GM18520 (cell line): ENCODE results near the gene BLVRB.
A peak's percentile ranks its signal among the peaks of the same experiment; 100 is the strongest.
"Not testable (repeated sequence)": the region's sequence is repeated elsewhere in the genome, so short reads cannot be mapped to it uniquely, and the experiment has no call there.

Experiments
- ATAC-seq: cut with Tn5 transposase; IDR thresholded peaks from one replicate; pipeline ENCODE4 v1.9.1; 2021; ENCODE audit not compliant: unreplicated experiment

BLVRB gene

GRCh38 chr19:40452016-40452415 lies 13.5 kb downstream of the BLVRB start:
- ATAC-seq = no peak

DNA sequence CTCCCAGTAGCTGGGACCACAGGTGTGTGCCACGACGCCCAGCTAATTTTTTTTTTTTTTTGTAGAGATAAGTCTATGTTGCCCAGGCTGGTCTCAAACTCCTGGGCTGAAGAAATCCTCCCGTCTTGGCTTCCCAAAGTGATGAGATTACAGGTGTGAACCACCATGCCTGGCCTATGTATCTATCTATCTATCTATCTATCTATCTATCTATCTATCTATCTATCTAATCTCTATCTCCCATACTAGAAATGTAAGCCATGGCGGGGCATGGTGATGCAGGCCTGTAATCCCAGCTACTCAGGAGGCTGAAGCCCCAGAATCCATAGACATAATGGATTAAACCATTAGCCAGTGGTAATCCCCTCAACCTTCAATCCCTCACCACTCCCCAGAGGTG lies 14.9 kb downstream of the BLVRB start:
- ATAC-seq = no peak

- ATAC-seq = no peak
These were observed 16.0 kb downstream of the BLVRB start for GRCh38 chr19:40449506-40449905.

DNA sequence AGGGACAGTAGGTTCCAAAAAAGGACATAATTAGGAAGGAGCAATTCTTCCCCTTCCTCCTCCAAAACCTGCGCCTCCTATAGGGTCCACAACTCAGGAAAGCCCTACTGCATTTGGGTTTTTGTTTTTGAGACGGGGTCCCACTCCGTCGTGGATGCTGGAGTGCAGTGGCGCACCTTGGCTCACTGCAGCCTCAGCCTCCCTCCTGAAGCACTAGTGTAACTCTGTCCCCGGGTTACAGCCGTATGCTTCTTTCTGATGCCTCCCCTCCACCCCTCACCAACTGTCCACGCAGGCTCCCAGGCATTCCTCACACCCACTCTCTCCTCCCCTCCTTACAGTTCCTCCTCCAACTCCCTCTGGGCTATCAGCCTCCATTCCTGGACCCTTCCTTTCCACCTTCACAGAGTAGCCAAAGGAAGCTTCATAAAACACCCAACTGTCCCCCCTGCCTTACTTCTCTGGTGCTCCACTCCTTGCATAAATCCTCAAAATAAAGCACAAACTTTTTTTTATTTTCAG lies 19.2 kb downstream of the BLVRB start:
- ATAC-seq = no peak

- ATAC-seq = no peak
These were observed 19.7 kb downstream of the BLVRB start for GRCh38 chr19:40445780-40446262.

- ATAC-seq = no peak
These were observed 20.7 kb downstream of the BLVRB start for GRCh38 chr19:40444825-40445312.

GRCh38 chr19:40444000-40444824 lies 21.3 kb downstream of the BLVRB start, which contains the start of gene SERTAD3:
SERTAD3 (minus strand) TSS chr19:40444335; CDS start chr19:40442080, 2,255 bp downstream.
- ATAC-seq = peak; percentile 54

- ATAC-seq = peak; percentile 63
These were observed 22.2 kb downstream of the BLVRB start for GRCh38 chr19:40443131-40443999.

DNA sequence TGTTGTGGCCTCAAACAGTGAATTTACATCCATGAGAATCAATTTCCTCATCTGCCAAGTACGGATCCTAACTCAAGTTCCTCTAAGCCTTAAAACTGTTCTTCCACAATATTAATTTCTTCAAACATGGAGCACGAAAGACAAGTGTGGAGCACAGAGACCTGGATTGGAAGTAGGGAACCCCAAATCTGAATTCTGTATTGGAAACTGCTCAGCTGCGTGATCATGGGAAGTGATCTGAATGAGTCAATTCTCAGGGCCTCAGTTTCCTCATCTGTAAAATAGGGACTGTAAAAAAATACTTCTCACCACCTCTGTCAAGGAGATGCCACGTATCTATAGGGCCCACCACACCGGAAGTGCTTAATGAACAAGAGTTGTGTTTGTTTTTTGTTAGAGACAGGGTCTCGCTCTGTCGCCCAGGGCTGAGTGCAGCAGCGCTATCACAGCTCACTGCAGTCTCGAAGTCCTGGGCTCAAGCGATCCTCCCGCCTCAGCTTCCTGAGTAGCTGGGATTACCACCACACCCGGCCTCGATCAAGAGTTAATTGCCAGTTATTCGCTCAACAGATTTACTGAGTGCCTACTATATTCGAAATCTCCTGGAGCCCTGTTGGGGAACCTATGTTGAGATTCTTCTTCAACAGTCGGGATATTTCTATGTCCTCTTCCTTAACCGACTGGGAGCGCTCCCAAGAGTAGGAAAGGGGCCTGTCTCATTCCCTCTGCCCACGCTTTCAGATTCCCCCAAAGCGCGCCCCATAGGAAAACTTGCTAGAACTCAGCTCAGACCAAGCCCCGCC lies 23.0 kb downstream of the BLVRB start:
- ATAC-seq = no peak

DNA sequence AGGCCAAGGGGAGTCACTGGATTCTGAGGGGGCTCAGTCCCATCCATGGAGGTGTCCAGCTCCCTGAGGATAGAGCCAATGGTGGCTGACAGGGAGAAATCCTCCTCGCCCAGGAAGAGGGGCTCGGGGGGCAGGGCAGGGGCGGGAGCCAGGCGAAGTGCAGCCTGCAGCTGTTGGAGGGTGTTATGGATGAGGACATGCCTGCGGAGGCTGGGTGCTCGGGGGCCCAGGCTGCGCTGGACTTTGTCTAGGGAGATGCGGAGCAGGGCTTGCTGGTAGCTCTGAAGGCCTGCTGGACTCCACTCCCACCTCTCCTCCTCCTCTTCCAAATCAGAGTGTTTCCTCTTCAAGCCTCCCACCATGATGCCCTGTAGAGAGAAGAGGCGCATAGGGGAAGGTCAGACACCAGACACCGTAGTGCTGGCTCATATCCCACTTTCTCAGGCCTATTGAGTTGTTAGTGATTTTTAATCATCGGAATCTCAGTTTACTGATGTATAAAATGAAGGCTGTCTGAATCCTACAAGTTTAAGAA lies 23.8 kb downstream of the BLVRB start:
- ATAC-seq = no peak

DNA sequence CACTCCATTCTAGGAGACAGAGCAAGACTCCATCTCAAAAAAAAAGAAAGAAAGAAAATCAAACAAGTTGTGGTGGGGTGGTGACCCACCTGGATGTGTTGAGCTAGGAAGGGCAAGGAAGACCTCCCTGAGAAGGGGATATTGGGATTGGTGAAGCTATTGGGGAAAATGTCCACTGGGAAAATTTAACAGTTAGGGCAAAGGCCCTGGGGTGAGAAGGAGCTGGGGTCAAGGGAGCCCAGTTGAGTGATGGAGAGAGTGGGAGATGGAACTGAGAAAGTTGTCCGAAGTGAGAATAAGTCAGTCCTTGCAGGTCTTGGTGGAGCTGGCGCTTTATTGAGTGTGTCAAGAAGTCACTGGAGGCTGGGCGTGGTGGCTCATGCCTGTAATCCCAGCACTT lies 27.3 kb downstream of the BLVRB start:
- ATAC-seq = no peak

- ATAC-seq = no peak
These were observed 31.9 kb downstream of the BLVRB start for GRCh38 chr19:40433391-40434216.

GRCh38 chr19:40432760-40433159 lies 32.8 kb downstream of the BLVRB start:
- not testable (repeated sequence) for ATAC-seq

DNA sequence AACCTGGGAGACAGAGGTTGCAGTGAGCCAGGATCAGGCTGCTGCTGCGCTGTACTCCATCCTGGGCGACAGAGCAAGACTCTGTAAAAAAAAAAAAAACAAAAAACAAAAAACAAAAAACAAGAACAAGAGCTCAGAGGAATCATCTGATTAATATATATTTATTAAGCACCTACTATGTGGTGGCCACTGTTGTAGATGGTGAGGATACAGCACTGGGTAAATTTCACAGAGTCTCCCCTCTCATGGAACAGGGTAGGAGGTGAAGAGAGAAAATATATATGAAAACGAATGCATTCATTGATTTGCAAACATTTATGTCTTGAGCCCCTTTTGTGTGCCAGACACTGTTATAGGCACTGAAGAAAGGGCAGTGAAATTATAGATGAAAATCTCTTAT lies 33.8 kb downstream of the BLVRB start:
- ATAC-seq = no peak

DNA sequence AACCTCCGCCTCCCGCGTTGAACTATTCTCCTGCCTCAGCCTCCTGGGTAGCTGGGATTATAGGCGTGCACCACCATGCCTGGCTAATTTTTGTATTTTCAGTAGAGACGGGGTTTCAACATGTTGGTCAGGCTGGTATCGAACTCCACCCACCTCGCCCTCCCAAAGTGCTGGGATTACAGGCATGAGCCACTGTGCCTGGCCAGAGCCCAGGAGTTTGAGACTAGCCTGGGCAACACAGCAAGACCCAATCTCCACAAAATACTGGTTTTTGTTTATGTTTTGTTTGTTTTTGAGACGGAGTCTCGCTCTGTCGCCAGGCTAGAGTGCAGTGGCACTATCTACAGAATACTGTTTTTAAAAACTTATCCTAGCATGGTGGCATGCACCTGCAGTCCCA lies 35.3 kb downstream of the BLVRB start:
- ATAC-seq = not testable (repeated sequence)

DNA sequence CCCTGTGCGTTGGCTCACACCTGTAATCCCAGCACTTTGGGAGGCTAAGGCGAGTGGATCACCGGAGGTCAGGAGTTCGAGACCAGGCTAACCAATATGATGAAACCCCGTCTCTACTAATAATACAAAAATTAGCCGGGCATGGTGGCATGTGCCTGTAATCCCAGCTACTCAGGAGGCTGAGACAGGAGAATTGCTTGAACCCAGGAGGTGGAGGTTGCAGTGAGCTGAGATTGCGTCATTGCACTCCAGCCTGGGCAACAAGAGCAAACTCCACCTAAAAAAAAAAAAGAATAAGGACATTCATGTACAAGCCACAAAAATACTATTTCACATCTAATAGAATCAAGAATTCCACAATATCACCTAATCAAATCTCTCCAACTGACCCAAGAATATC lies 37.3 kb downstream of the BLVRB start:
- not testable (repeated sequence) for ATAC-seq

DNA sequence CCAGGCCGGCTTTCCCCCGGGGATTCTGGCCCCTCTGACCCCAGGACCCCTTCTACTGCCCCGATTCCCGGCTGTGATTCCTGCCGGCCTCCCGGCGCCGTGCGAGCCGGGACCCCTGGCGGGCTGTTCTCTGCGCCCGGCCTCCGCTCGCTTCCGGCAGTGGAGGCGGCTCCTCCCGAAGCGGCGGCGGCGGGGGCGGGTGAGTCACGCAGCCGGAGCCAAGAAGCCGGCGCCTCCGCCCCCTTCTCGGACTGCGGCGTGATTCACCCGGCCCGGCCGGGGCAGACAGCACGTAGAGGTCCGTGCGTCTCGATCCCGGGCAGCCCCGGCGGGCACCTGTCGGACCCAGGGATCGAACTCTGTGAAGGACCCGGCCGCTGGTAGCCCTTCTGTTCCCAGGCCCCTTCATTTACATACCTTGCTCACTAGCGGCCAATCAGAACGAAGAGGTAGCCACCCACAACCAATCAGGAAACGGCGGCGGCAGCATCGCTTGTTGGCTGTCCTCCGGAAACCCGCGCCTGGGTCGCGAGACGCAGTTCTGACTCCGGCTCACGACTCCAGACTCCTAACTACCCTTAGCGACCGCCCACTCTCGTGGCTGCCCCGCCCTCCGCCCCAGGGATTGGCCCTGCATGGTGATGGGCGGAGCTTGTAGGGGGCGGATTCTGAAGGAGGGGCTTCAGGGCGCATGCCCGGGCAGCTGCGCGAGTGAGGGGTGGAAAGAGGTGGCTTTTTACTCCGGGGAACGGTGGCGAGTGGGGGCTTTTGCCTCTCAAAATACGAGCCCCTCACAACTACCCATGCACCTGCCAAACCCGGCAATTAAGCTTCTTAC lies 39.9 kb downstream of the BLVRB start, which contains the start of gene SERTAD1:
TSS of gene SERTAD1 (minus strand) at position 543 of the 838 bp plus-strand sequence. CDS start 2,446 bp downstream, outside the sequence.
- peak; percentile 74 for ATAC-seq
